ENCODE measurements around the gene ZBTB7C.

DNA sequence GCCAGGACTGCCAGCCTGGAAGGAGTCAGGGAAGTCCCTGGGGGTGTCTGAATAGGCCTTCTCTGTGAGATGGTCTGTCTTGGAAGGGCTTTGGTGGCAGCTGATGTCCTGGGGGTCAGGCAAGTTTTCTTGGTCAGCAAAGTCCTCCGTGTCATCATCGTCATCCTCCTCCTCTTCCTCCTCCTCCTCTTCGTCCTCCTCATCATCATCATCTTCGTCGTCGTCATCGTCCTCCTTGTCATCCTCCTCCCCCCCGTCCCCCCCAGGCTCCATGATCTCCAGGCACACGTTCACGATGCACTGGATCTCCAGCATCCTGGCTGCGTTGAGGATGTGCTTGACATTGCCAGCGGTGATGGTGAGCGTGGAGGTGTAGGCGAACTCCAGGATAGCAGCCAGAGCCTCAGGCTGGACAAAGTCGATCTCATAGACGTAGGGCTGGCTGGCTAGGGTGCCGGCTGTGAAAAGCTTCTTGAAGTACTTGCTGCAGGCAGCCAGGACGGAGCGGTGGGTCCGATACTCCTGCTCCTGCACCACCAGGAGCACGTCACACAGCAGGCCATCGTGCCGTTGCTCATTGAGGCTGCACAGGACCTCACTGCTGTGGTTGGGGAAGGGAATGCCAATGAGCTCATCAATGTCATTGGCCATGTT is 368.6 kb downstream of the ZBTB7C start:
- TF ChIP-seq, protein P1, sequence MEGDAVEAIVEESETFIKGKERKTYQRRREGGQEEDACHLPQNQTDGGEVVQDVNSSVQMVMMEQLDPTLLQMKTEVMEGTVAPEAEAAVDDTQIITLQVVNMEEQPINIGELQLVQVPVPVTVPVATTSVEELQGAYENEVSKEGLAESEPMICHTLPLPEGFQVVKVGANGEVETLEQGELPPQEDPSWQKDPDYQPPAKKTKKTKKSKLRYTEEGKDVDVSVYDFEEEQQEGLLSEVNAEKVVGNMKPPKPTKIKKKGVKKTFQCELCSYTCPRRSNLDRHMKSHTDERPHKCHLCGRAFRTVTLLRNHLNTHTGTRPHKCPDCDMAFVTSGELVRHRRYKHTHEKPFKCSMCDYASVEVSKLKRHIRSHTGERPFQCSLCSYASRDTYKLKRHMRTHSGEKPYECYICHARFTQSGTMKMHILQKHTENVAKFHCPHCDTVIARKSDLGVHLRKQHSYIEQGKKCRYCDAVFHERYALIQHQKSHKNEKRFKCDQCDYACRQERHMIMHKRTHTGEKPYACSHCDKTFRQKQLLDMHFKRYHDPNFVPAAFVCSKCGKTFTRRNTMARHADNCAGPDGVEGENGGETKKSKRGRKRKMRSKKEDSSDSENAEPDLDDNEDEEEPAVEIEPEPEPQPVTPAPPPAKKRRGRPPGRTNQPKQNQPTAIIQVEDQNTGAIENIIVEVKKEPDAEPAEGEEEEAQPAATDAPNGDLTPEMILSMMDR (IDR thresholded peaks at IDR 0.05), result no peak
- no peak for TF ChIP-seq POLR2A (IDR thresholded peaks at IDR 0.05)
